Activated T-cell treated with anti-CD3 and anti-CD28 coated beads, Interleukin-2, amount 50 U/mL, for 48 hours (primary cell): ENCODE data around the gene ARFGAP2.

Experiments
- DNase-seq, 2 experiments: peaks; one replicate each; pipeline ENCODE4 v3.0.0-alpha.2; 2020

ARFGAP2 gene

DNA sequence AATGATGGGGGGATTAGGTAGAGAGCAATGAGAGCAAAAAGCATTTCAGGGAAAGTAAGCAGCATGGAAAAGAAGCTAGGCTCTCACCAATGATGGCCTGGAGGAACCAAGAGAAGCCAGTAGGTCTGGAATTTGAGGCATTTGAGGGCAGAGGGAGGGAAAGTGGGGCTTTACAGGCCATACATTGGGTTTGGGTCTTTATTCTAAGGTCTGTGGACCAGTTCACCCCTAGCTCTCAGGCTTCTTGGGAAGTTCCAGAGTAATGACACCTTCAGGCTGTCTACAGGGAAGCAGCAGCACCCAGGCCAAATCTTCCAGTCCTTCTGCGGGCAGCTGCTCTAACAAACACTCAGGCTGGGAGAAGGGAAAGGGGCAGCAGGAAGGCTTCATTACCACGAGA, 29.4 kb downstream of the ARFGAP2 start:
- DNase-seq, result no peak

GRCh38 chr11:47144541-47144940, 32.1 kb downstream of the ARFGAP2 start:
- no peak for DNase-seq

- DNase-seq, result no peak
These were observed 33.4 kb downstream of the ARFGAP2 start for GRCh38 chr11:47143322-47143721.

GRCh38 chr11:47139878-47140277, 36.8 kb downstream of the ARFGAP2 start:
- no peak for DNase-seq

DNA sequence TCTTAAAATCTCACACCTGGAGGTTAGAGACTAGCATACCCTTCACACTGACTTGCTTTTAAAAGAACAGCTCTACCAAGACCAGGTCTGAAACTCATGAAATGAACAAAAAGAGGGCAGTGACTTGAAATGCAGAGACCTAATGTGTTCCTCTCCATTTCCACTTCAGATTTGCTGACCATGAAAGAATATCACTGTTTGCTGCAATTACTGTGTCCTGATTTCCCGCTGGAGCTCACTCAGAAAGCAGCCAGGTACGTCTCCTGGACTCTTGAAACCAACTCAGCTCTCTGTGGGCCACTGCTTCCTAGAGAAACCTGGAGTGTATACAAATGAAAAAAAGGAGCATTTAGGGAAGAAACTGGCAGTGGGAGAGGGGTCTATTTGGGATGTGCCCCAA, 39.2 kb downstream of the ARFGAP2 start:
- no peak for DNase-seq

GRCh38 chr11:47136921-47137320, 39.8 kb downstream of the ARFGAP2 start:
- no peak for DNase-seq

DNA sequence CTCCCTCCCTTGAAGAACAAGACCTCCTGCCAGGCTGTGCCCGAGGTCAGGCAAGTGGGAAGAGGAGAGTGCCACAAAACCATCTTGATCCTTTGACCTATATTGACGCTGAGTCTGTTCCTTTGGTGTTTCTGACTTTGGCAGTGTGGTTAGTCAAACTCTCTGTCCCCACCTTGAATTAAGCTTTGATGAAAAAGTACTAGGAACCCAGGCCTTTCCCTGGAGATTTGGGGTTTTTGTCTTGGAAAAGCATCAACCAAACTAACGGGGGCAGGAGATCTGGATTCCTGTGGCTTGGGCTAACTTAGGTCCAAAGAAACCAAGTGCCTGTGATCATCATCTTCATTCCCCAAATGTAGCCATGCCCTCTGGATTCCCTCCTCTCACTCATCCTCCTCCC, 40.4 kb downstream of the ARFGAP2 start:
- DNase-seq, result no peak

DNA sequence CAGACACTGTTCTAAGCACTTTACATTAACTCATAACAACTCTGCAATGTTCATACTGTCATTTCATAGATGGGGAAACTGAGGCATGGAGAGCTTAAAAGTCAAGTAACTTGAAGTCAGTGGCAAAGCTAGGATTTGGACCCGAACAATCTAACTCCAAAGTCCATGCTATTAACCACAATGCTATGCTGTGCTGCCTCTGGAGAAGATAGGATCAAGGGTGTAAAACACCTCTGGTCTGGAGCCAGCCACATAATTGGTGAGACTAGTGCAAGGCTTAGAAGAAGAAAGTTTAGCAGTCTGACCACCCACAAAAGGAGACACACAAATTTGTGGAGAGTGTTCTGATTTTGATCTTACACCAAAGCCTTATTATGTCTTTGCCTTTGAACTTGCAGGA, 43.7 kb downstream of the ARFGAP2 start:
- DNase-seq, result no peak

- DNase-seq, result no peak
These were observed 44.2 kb downstream of the ARFGAP2 start for GRCh38 chr11:47132490-47132889.

DNA sequence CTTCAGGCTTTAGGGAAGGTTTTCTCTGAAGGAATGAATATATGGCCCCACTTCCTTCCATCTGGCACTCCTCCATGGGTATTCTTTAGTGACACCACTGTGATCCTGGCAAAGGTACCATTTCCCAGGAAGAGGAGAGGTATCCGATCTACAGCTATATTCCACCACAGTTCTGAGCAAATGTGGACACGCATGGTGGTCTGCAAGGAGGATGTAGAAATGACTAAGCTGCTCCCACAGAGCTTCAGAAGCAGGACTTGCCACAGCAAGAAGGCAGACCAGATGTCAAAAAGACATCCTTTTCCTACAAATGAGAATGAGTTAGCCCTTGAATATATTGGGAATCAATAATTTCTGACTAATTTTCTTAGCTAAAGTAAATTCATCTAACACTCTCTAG, 45.5 kb downstream of the ARFGAP2 start:
- DNase-seq, result no peak

- no peak for DNase-seq
These were observed 46.1 kb downstream of the ARFGAP2 start for GRCh38 chr11:47130543-47130942.

GRCh38 chr11:47127213-47127612, 49.5 kb downstream of the ARFGAP2 start:
- DNase-seq, result no peak

GRCh38 chr11:47125083-47125482, 51.6 kb downstream of the ARFGAP2 start:
- DNase-seq, result no peak

- no peak for DNase-seq
These were observed 52.0 kb downstream of the ARFGAP2 start for GRCh38 chr11:47124675-47125074.

DNA sequence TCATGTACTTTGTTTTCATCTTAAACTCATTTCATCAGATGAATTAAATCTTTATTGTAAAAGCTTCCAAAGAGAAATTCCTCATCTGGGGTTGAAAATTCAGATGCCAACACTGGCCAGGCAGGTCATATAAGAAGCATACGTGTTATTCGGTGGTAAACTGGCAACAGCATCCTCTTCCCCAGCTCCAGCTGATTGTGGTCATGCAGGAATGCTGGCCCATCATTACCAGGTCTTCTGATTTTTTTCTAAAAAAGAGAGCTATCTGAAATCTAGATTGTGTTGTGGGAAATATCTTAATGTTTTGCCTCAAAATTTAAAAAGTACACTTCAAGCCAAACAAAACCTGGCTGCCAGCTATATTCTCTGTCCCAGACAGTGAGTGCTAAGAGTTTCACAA, 53.6 kb downstream of the ARFGAP2 start:
- no peak for DNase-seq

- DNase-seq, result no peak
These were observed 54.9 kb downstream of the ARFGAP2 start for GRCh38 chr11:47121731-47122130.

DNA sequence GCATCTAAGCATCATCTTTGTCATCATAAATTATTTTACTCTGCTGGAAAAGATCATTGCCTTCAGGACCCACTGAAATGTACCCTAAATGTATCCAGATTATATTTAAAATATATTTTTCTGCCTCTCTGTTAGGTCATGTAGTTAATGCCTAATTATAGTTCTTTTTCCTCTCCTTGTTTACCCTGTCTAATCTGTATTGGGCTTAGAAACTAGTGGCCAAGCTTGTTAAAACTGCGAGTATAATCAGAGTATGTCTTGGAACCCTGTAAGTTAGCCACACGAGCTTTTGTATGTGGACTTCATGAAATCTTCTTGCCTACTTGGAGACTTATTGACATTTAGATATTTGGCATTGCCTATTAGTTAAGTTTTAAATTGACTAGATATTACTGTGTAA, 55.6 kb downstream of the ARFGAP2 start:
- DNase-seq, result no peak

GRCh38 chr11:47118958-47119688, 57.6 kb downstream of the ARFGAP2 start:
- DNase-seq, result peak; percentile 42 to 59
